ENCODE measurements around the gene PPM1M.

DNA sequence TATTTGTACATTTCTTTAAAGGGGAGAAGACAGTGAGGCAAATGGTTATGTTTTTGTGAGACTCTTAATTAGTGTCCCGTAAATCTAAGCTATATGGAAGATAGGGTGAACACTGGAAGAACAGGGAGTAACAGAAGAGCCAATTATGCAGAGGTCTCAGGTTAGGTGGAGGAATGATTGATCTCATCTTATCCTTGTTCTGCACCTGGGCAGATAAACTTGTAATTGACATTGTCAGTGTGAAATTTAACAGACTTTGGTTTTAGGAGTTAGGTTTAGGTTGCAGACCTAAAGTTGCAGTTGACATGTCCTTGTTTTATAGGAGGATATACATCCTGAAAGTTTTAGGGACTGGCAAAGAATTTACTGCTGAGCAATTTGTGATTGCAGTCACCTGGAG lies 3.5 kb upstream of the PPM1M start:
- TF ChIP-seq POLR2A (IDR thresholded peaks at IDR 0.05) = no peak
- TF ChIP-seq POLR2AphosphoS5 (IDR thresholded peaks at IDR 0.05) = no peak

All from prostate gland (tissue), 1 donor.